Endothelial cell (in vitro differentiated cells): Measurements from ENCODE around the gene BPTF. TPM values are rescaled to one million over a fixed set of nuclear protein-coding genes. Genes with fewer than 3 reads are reported as not detected.

Source experiments
- DNase-seq: peaks from one replicate; pipeline ENCODE4 v3.0.0; 2021; ENCODE audit warnings: low spot score
- H3K27ac Mint-ChIP-seq: one replicate; pipeline ENCODE4 v1.8.0; 2021; ENCODE audit warnings: mixed read lengths, inconsistent platforms; ENCODE audit not compliant: unreplicated experiment
- H3K27me3 Mint-ChIP-seq: one replicate; pipeline ENCODE4 v1.8.0; 2021; ENCODE audit warnings: mild to moderate bottlenecking, moderate library complexity, mixed read lengths, inconsistent platforms; ENCODE audit not compliant: unreplicated experiment
- H3K36me3 Mint-ChIP-seq: one replicate; pipeline ENCODE4 v1.8.0; 2021; ENCODE audit warnings: mild to moderate bottlenecking, low read depth, mixed read lengths, inconsistent platforms; ENCODE audit not compliant: unreplicated experiment
- H3K4me1 Mint-ChIP-seq: one replicate; pipeline ENCODE4 v1.8.0; 2021; ENCODE audit warnings: mild to moderate bottlenecking, mixed read lengths, inconsistent platforms; ENCODE audit not compliant: unreplicated experiment
- H3K4me3 Mint-ChIP-seq: one replicate; pipeline ENCODE4 v1.8.0; 2021; ENCODE audit warnings: mild to moderate bottlenecking, mixed read lengths, inconsistent platforms; ENCODE audit not compliant: unreplicated experiment
- H3K9me3 Mint-ChIP-seq: one replicate; pipeline ENCODE4 v1.8.0; 2021; ENCODE audit warnings: mixed read lengths, inconsistent platforms; ENCODE audit not compliant: unreplicated experiment
- total RNA-seq: library from RNA; stranded (reverse); fragmentation: NEBNext Ultra II Directional; extraction: Animal tissue kit (Norgen Biotek cat#: 25700); gene quantifications from one replicate; pipeline ENCODE4 v1.2.1, GENCODE V29; 2021; ENCODE audit not compliant: unreplicated experiment
- TF ChIP-seq, protein P1 (sequence below): fragments of 200-600 bp; sonication (generic); IDR thresholded peaks from one replicate; pipeline ENCODE4 v1.5.0; 2021; ENCODE audit warnings: antibody characterized with exemption; ENCODE audit not compliant: unreplicated experiment

Gene BPTF
- total RNA-seq, 1 donor from 2014 or later, result 115 TPM

- Mint-ChIP-seq H3K4me1 (peaks cover 28% of the 10 kb centered on the region), H3K9me3 (no peaks in the 10 kb centered on the region), H3K27me3 (peaks cover 3% of the 10 kb centered on the region), H3K27ac (no peak overlapping the region), H3K4me3 (no peak overlapping the region), H3K36me3 (peaks cover 7% of the 10 kb centered on the region)
- TF ChIP-seq, protein P1, sequence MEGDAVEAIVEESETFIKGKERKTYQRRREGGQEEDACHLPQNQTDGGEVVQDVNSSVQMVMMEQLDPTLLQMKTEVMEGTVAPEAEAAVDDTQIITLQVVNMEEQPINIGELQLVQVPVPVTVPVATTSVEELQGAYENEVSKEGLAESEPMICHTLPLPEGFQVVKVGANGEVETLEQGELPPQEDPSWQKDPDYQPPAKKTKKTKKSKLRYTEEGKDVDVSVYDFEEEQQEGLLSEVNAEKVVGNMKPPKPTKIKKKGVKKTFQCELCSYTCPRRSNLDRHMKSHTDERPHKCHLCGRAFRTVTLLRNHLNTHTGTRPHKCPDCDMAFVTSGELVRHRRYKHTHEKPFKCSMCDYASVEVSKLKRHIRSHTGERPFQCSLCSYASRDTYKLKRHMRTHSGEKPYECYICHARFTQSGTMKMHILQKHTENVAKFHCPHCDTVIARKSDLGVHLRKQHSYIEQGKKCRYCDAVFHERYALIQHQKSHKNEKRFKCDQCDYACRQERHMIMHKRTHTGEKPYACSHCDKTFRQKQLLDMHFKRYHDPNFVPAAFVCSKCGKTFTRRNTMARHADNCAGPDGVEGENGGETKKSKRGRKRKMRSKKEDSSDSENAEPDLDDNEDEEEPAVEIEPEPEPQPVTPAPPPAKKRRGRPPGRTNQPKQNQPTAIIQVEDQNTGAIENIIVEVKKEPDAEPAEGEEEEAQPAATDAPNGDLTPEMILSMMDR, result no peak
- DNase-seq, result no peak
Observed at GRCh38 chr17:67829331-67829730, 4.0 kb downstream of the BPTF start.

- Mint-ChIP-seq H3K27ac (no peak overlapping the region), H3K36me3 (peaks cover 7% of the 10 kb centered on the region)
Observed at GRCh38 chr17:67830440-67830839, 5.1 kb downstream of the BPTF start.

GRCh38 chr17:67831268-67831667, 6.0 kb downstream of the BPTF start:
- TF ChIP-seq, protein P1, result no peak
- no peak for DNase-seq
- peaks cover 30% of the 10 kb centered on the region for H3K4me1 Mint-ChIP-seq
- no peak overlapping the region for H3K4me3 Mint-ChIP-seq
- H3K27ac Mint-ChIP-seq, result no peak overlapping the region
- H3K27me3 Mint-ChIP-seq, result peaks cover 2% of the 10 kb centered on the region
- no peaks in the 10 kb centered on the region for H3K9me3 Mint-ChIP-seq
- H3K36me3 Mint-ChIP-seq, result peaks cover 5% of the 10 kb centered on the region

More at GRCh38 chr17:67830440-67830839, 5.1 kb downstream of the BPTF start:
- Mint-ChIP-seq H3K9me3 (no peaks in the 10 kb centered on the region), H3K27me3 (peaks cover 2% of the 10 kb centered on the region), H3K4me1 (peaks cover 30% of the 10 kb centered on the region), H3K4me3 (no peak overlapping the region)
- no peak for DNase-seq
- TF ChIP-seq, protein P1, result no peak

DNA sequence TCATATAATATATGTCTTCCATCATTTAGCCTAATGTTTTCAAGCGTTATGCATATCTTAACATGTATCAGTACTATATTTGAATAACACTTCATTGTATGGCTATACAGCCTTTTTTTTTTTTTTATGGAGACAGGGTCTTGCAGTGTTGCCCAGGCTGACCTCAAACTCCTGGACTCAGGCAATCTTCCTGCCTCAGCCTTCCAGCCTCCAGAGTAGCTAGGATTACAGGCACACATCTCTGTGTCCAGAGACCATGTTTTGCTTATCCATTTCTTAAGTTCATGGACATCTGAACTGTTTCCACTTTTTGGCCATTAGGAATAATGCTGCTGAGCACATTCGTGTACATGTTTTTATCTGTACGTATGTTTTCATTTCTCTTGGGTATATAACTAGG, 7.8 kb downstream of the BPTF start:
- Mint-ChIP-seq H3K36me3 (no peaks in the 10 kb centered on the region), H3K27ac (no peak overlapping the region), H3K4me3 (no peak overlapping the region), H3K9me3 (no peaks in the 10 kb centered on the region), H3K27me3 (peaks cover 2% of the 10 kb centered on the region), H3K4me1 (peaks cover 24% of the 10 kb centered on the region)
- DNase-seq, result no peak
- TF ChIP-seq, protein P1, result no peak

GRCh38 chr17:67833946-67834631, 8.8 kb downstream of the BPTF start:
- H3K36me3 Mint-ChIP-seq, result no peaks in the 10 kb centered on the region
- TF ChIP-seq, protein P1, result peak; percentile 25
- DNase-seq, result peak; percentile 34
- H3K4me1 Mint-ChIP-seq, result peaks cover 20% of the 10 kb centered on the region
- H3K9me3 Mint-ChIP-seq, result no peaks in the 10 kb centered on the region
- H3K27ac Mint-ChIP-seq, result peak overlapping the region; percentile 16
- H3K27me3 Mint-ChIP-seq, result peaks cover 2% of the 10 kb centered on the region
- peak overlapping the region; percentile 56 for H3K4me3 Mint-ChIP-seq
